Sigmoid colon (tissue), 4 donors: Measurements from ENCODE around the gene DNAAF5.

Experiments used
- CTCF ChIP-seq, 4 experiments: fragments of 450-650 bp in 3 of 4; fragments of 200-600 bp in 1 of 4; IDR thresholded peaks; one replicate each; pipeline ENCODE4 v1.5.1; 2016 to 2019; ENCODE audit warnings: antibody characterized with exemption in 4 of 4, mild to moderate bottlenecking in 3 of 4, moderate library complexity in 2 of 4
- EP300 ChIP-seq, 4 donors: sonication (generic); formaldehyde crosslinking; IDR thresholded peaks; one replicate each; pipeline ENCODE4 v1.6.1; 2017; ENCODE audit warnings: antibody characterized with exemption in 4 of 4
- POLR2A ChIP-seq, 2 donors: fragments of 450-650 bp; IDR thresholded peaks; one replicate each; pipeline ENCODE4 v1.6.1; 2016; ENCODE audit warnings: antibody characterized with exemption in 2 of 2, mild to moderate bottlenecking in 2 of 2, moderate library complexity in 2 of 2
- POLR2AphosphoS5 ChIP-seq, 4 donors: sonication (generic); formaldehyde crosslinking; IDR thresholded peaks; one replicate each; pipeline ENCODE4 v1.6.1; 2017; ENCODE audit warnings: antibody characterized with exemption in 4 of 4

- TF ChIP-seq POLR2AphosphoS5 (IDR thresholded peaks at IDR 0.05) (no peak), CTCF (IDR thresholded peaks at IDR 0.05) (no peak), POLR2A (IDR thresholded peaks at IDR 0.05) (no peak), EP300 (IDR thresholded peaks at IDR 0.05) (no peak)
These were observed 20.7 kb downstream of the DNAAF5 start for GRCh38 chr7:747186-747585.
